RWPE1 (cell line): ENCODE results near the gene HBP1.
"Not testable (repeated sequence)": the region's sequence is repeated elsewhere in the genome, so short reads cannot be mapped to it uniquely, and the experiment has no call there.

Experiments
- CTCF ChIA-PET: fragments of 350-600 bp; sonication (Branson Sonifier 250); formaldehyde crosslinking; extraction: SDS; loops from one replicate; lab custom pipeline; 2021; lab: Yijun Ruan, JAX
- POLR2A ChIA-PET: fragments of 400-600 bp; formaldehyde crosslinking; extraction: SDS; loops from one replicate; lab custom pipeline; 2020; ENCODE audit warnings: antibody characterized with exemption; ENCODE audit not compliant: low non-redundant PET; lab: Yijun Ruan, JAX
- DNase-seq: peaks from one replicate; pipeline ENCODE4 v3.0.0; 2012; ENCODE audit warnings: low spot score
- H3K27ac ChIP-seq: fragments of 450-650 bp; 2 replicates; pipeline ENCODE4 v1.5.1; 2017
- CTCF ChIP-seq: fragments of 450-650 bp; conservative IDR thresholded peaks from 2 replicates; pipeline ENCODE4 v1.5.1; 2017; ENCODE audit warnings: low read depth, mild to moderate bottlenecking

Gene HBP1

GRCh38 chr7:107128748-107129147 is 40.1 kb upstream of the HBP1 start:
- TF ChIP-seq CTCF = no peak
- ChIA-PET CTCF (no interaction called here), POLR2A (no interaction called here)
- H3K27ac ChIP-seq = no peak overlapping the region
- DNase-seq = no peak

- no peak overlapping the region for H3K27ac ChIP-seq
- TF ChIP-seq CTCF = no peak
- ChIA-PET POLR2A (no interaction called here), CTCF (interaction anchor here (0.5 to 1.1 kb wide), 4 partner anchors 16 to 728 kb away, joined by 3 to 4 read pairs (median 4); no protein-coding TSS in a partner anchor)
- DNase-seq = no peak
Observed at GRCh38 chr7:107130487-107131220, 38.1 kb upstream of the HBP1 start.

- CTCF ChIA-PET = interaction anchor here (0.6 to 0.7 kb wide), 2 partner anchors 286 to 732 kb away, joined by 3 read pairs; no protein-coding TSS in a partner anchor
- no peak overlapping the region for H3K27ac ChIP-seq
- no peak for DNase-seq
- POLR2A ChIA-PET = no interaction called here
- no peak for TF ChIP-seq CTCF
Observed at GRCh38 chr7:107133396-107133795, 35.4 kb upstream of the HBP1 start.

- CTCF ChIA-PET = interaction anchor here (0.6 to 0.9 kb wide), 5 partner anchors 8 to 347 kb away, joined by 3 to 6 read pairs (median 3); no protein-coding TSS in a partner anchor
- DNase-seq = no peak
- no peak for TF ChIP-seq CTCF
- POLR2A ChIA-PET = no interaction called here
- no peak overlapping the region for H3K27ac ChIP-seq
Observed at GRCh38 chr7:107138696-107139420, 29.9 kb upstream of the HBP1 start.

GRCh38 chr7:107143875-107144274 is 24.9 kb upstream of the HBP1 start:
- CTCF ChIA-PET = interaction anchor here (0.7 kb wide), 1 partner anchor 119 kb away, joined by 4 read pairs; no protein-coding TSS in a partner anchor
- POLR2A ChIA-PET, DNase-seq, H3K27ac ChIP-seq: not testable (repeated sequence)

GRCh38 chr7:107145067-107145838 is 23.6 kb upstream of the HBP1 start:
- no peak overlapping the region for H3K27ac ChIP-seq
- POLR2A ChIA-PET = no interaction called here
- CTCF ChIA-PET = no interaction called here
- no peak for TF ChIP-seq CTCF
- no peak for DNase-seq
